Neural cell (in vitro differentiated cells): ENCODE data around the gene SPAG16. TPM values are rescaled to one million over a fixed set of nuclear protein-coding genes. Genes with fewer than 3 reads are reported as not detected.

Experiments used
- H2AFZ ChIP-seq: fragments of 200-600, 300-800 bp; sonication (generic), shearing (Covaris generic); 2 replicates; pipeline ENCODE4 v1.6.0; 2014; ENCODE audit warnings: low read depth, mild to moderate bottlenecking, antibody characterized with exemption, low read length, moderate library complexity
- H3F3A ChIP-seq: fragments of 200-600 bp; shearing (Covaris generic); 2 replicates; pipeline ENCODE4 v1.6.1; 2016; ENCODE audit warnings: mild to moderate bottlenecking, moderate library complexity, mixed read lengths, antibody characterized with exemption, low read length; ENCODE audit not compliant: insufficient read depth, poor library complexity, severe bottlenecking
- H3K27ac ChIP-seq: fragments of 200-600, 300-800 bp; sonication (generic), shearing (Covaris generic); 2 replicates; pipeline ENCODE4 v1.5.1; 2014; ENCODE audit warnings: mild to moderate bottlenecking, low read length, moderate library complexity
- H3K27me3 ChIP-seq: fragments of 300-800, 200-600 bp; sonication (generic), shearing (Covaris generic); 2 replicates; pipeline ENCODE4 v1.6.0; 2014; ENCODE audit warnings: mild to moderate bottlenecking, low read depth, low read length, moderate library complexity; ENCODE audit not compliant: insufficient read depth
- H3K36me3 ChIP-seq: fragments of 300-800, 200-600 bp; sonication (generic), shearing (Covaris generic); 2 replicates; pipeline ENCODE4 v1.5.1; 2014; ENCODE audit warnings: mild to moderate bottlenecking, antibody characterized with exemption, low read length, moderate library complexity; ENCODE audit not compliant: insufficient read depth
- H3K4me2 ChIP-seq: fragments of 300-800, 200-600 bp; sonication (generic), shearing (Covaris generic); 2 replicates; pipeline ENCODE4 v1.6.0; 2014; ENCODE audit warnings: mild to moderate bottlenecking, low read length
- H3K4me3 ChIP-seq: fragments of 300-800, 200-600 bp; sonication (generic), shearing (Covaris generic); 2 replicates; pipeline ENCODE4 v1.5.1; 2014; ENCODE audit warnings: mild to moderate bottlenecking, low read length, moderate library complexity
- H3K79me2 ChIP-seq: fragments of 200-600 bp; shearing (Covaris generic); replicated peaks from 2 replicates; pipeline ENCODE4 v1.6.0; 2014; ENCODE audit warnings: mild to moderate bottlenecking, low read length, moderate library complexity; ENCODE audit not compliant: insufficient read depth
- H3K9ac ChIP-seq: fragments of 300-800, 200-600 bp; sonication (generic), shearing (Covaris generic); 2 replicates; pipeline ENCODE4 v1.6.1; 2016; ENCODE audit warnings: mild to moderate bottlenecking, low read length, mixed read lengths
- H3K9me2 ChIP-seq: fragments of 200-600 bp; shearing (Covaris generic); 2 replicates; pipeline ENCODE4 v1.6.1; 2016; ENCODE audit warnings: mild to moderate bottlenecking, low read length, mixed read lengths; ENCODE audit not compliant: insufficient read depth
- H3K9me3 ChIP-seq: fragments of 200-600, 300-800 bp; sonication (generic), shearing (Covaris generic); 2 replicates; pipeline ENCODE4 v1.6.1; 2016; ENCODE audit warnings: mild to moderate bottlenecking, mixed run types, low read length, moderate library complexity, mixed read lengths
- H4K20me1 ChIP-seq: fragments of 200-600 bp; shearing (Covaris generic); 2 replicates; pipeline ENCODE4 v1.6.1; 2016; ENCODE audit warnings: mild to moderate bottlenecking, mixed run types; ENCODE audit not compliant: insufficient read depth
- CTCF ChIP-seq: fragments of 450-650 bp; IDR thresholded peaks from 2 replicates; pipeline ENCODE4 v1.5.1; 2014; ENCODE audit warnings: antibody characterized with exemption, mild to moderate bottlenecking, moderate library complexity; ENCODE audit not compliant: poor library complexity, severe bottlenecking
- EP300 ChIP-seq: fragments of 450-650 bp; conservative IDR thresholded peaks from 2 replicates; pipeline ENCODE4 v1.6.1; 2014; ENCODE audit warnings: antibody characterized with exemption, mild to moderate bottlenecking, moderate library complexity; ENCODE audit not compliant: poor library complexity, severe bottlenecking
- EZH2 ChIP-seq: fragments of 200-600, 300-800 bp; shearing (Covaris generic), sonication (generic); IDR thresholded peaks from 2 replicates; pipeline ENCODE4 v1.6.1; 2014; ENCODE audit warnings: antibody characterized with exemption, low read length, borderline replicate concordance, mild to moderate bottlenecking; ENCODE audit not compliant: insufficient read depth, poor library complexity, severe bottlenecking
- MXI1 ChIP-seq: fragments of 450-650 bp; conservative IDR thresholded peaks from 2 replicates; pipeline ENCODE4 v1.6.1; 2014; ENCODE audit warnings: antibody characterized with exemption, mild to moderate bottlenecking; ENCODE audit not compliant: poor library complexity, severe bottlenecking
- POLR2AphosphoS5 ChIP-seq: IDR thresholded peaks from 2 replicates; pipeline ENCODE4 v1.6.1; 2012
- RAD21 ChIP-seq: fragments of 450-650 bp; conservative IDR thresholded peaks from 2 replicates; pipeline ENCODE4 v1.6.1; 2014; ENCODE audit warnings: antibody characterized with exemption, mild to moderate bottlenecking, moderate library complexity
- REST ChIP-seq: IDR thresholded peaks from 2 replicates; pipeline ENCODE4 v1.6.1; 2012; ENCODE audit warnings: borderline replicate concordance
- SMC3 ChIP-seq: fragments of 450-650 bp; conservative IDR thresholded peaks from 2 replicates; pipeline ENCODE4 v1.6.1; 2014; ENCODE audit warnings: antibody characterized with exemption, mild to moderate bottlenecking, moderate library complexity; ENCODE audit not compliant: poor library complexity
- TAF1 ChIP-seq: IDR thresholded peaks from 2 replicates; pipeline ENCODE4 v1.6.1; 2012; ENCODE audit warnings: low read depth
- polyA plus RNA-seq: library from polyadenylated mRNA; depleted of rRNA; stranded (reverse); fragments of >200 nt; gene quantifications from 2 replicates; pipeline ENCODE4 v1.2.3, GENCODE V29; 2014

Gene SPAG16
- polyA plus RNA-seq, 1 donor from 2014 or later: 75.4 TPM

GRCh38 chr2:214139630-214140284 is 855.5 kb downstream of the SPAG16 start:
- no peak overlapping the region for H3K4me3 ChIP-seq
- H3K9me2 ChIP-seq: no peaks in the 10 kb centered on the region
- H3K27me3 ChIP-seq: no peaks in the 10 kb centered on the region
- no peak overlapping the region for H3K4me2 ChIP-seq
- H3K9me3 ChIP-seq: no peaks in the 10 kb centered on the region
- no peaks in the 10 kb centered on the region for H4K20me1 ChIP-seq
- no peak overlapping the region for H3K9ac ChIP-seq
- H3K36me3 ChIP-seq: no peaks in the 10 kb centered on the region
- no peaks in the 10 kb centered on the region for H3F3A ChIP-seq
- H3K27ac ChIP-seq: no peak overlapping the region
- TF ChIP-seq CTCF: no peak
- no peak for TF ChIP-seq POLR2AphosphoS5
- no peak for TF ChIP-seq REST
- no peak for TF ChIP-seq RAD21
- no peak for TF ChIP-seq SMC3
- no peak for TF ChIP-seq EZH2
- no peak for TF ChIP-seq EP300
- no peak for TF ChIP-seq MXI1
- TF ChIP-seq TAF1: no peak
- H2AFZ ChIP-seq: no peak overlapping the region
- H3K79me2 ChIP-seq: no peaks in the 10 kb centered on the region

- Histone ChIP-seq H4K20me1 (no peaks in the 10 kb centered on the region), H3K9ac (no peak overlapping the region), H3K4me2 (no peak overlapping the region), H3K36me3 (no peaks in the 10 kb centered on the region), H3K4me3 (no peak overlapping the region), H2AFZ (no peak overlapping the region), H3K9me2 (no peaks in the 10 kb centered on the region), H3K27ac (no peak overlapping the region), H3F3A (no peaks in the 10 kb centered on the region), H3K27me3 (no peaks in the 10 kb centered on the region), H3K79me2 (no peaks in the 10 kb centered on the region), H3K9me3 (no peaks in the 10 kb centered on the region)
- TF ChIP-seq SMC3 (no peak), REST (no peak), EZH2 (no peak), POLR2AphosphoS5 (no peak), EP300 (no peak), RAD21 (no peak), CTCF (no peak), TAF1 (no peak), MXI1 (no peak)
Measured at GRCh38 chr2:214156971-214157370, 872.7 kb downstream of the SPAG16 start.
